ENCODE results near the gene TMEM260. TPM values are rescaled to one million over a fixed set of nuclear protein-coding genes. Genes with fewer than 3 reads are reported as not detected.

The TMEM260 gene
- total and polyA plus RNA-seq, 4 donors: 8.7 to 38.9 (median 14.8) TPM

- peaks cover 3 to 4% (median 4%) of the 10 kb centered on the region in 4 donors for H3K36me3 ChIP-seq (ENCODE audit: control insufficient read depth in 4 of 4, insufficient read depth in 4 of 4, low read length in 4 of 4)
- no peak for TF ChIP-seq CTCF (IDR thresholded peaks at IDR 0.05; ENCODE audit: control extremely low read depth, extremely low read depth)
- no peaks in the 10 kb centered on the region for H3K27me3 ChIP-seq (ENCODE audit: control insufficient read depth in 3 of 3, insufficient read depth in 3 of 3, low read length in 2 of 3)
- no peak for ATAC-seq (ENCODE audit: insufficient read depth, low FRiP score)
- peaks cover 0 to 6% (median 0%) of the 10 kb centered on the region in 5 donors for H3K4me1 ChIP-seq (ENCODE audit: control insufficient read depth in 5 of 5, insufficient read depth in 5 of 5, low read length in 5 of 5)
- H3K9ac ChIP-seq (ENCODE audit: insufficient read depth in 1 of 2, low read length in 2 of 2): no peak overlapping the region
- no peaks in the 10 kb centered on the region for H3K9me3 ChIP-seq (ENCODE audit: control insufficient read depth in 4 of 4, insufficient read depth in 3 of 4, low read length in 3 of 4)
- DNase-seq: no peak
- H3K4me3 ChIP-seq: no peak overlapping the region
- WGBS, 2 donors: 53 to 86% methylated on average over 5 of the region's 5 CpGs
- no peak overlapping the region for H3K27ac ChIP-seq (ENCODE audit: low read depth in 1 of 2, low read length in 1 of 2)
Observed at GRCh38 chr14:56592746-56593544, 13.3 kb downstream of the TMEM260 start.

GRCh38 chr14:56594428-56594827 is 14.8 kb downstream of the TMEM260 start:
- WGBS, 2 donors: 94 to 97% methylated on average over 1 of the region's 1 CpG
- Histone ChIP-seq H3K36me3 (ENCODE audit: control insufficient read depth in 4 of 4, insufficient read depth in 4 of 4, low read length in 4 of 4) (peaks cover 4 to 14% (median 6%) of the 10 kb centered on the region in 4 donors), H3K9me3 (ENCODE audit: control insufficient read depth in 4 of 4, insufficient read depth in 3 of 4, low read length in 3 of 4) (no peaks in the 10 kb centered on the region), H3K27me3 (ENCODE audit: control insufficient read depth in 3 of 3, insufficient read depth in 3 of 3, low read length in 2 of 3) (no peaks in the 10 kb centered on the region), H3K27ac (ENCODE audit: low read depth in 1 of 2, low read length in 1 of 2) (no peak overlapping the region), H3K4me3 (no peak overlapping the region), H3K9ac (ENCODE audit: insufficient read depth in 1 of 2, low read length in 2 of 2) (no peak overlapping the region), H3K4me1 (ENCODE audit: control insufficient read depth in 5 of 5, insufficient read depth in 5 of 5, low read length in 5 of 5) (peaks cover 0 to 6% (median 0%) of the 10 kb centered on the region in 5 donors)
- no peak for DNase-seq
- no peak for TF ChIP-seq CTCF (IDR thresholded peaks at IDR 0.05; ENCODE audit: control extremely low read depth, extremely low read depth)
- no peak for ATAC-seq (ENCODE audit: insufficient read depth, low FRiP score)

- no peak overlapping the region for H3K9ac ChIP-seq (ENCODE audit: insufficient read depth in 1 of 2, low read length in 2 of 2)
- H3K4me3 ChIP-seq: no peak overlapping the region
- no peak overlapping the region for H3K27ac ChIP-seq (ENCODE audit: low read depth in 1 of 2, low read length in 1 of 2)
- H3K27me3 ChIP-seq (ENCODE audit: control insufficient read depth in 3 of 3, insufficient read depth in 3 of 3, low read length in 2 of 3): no peaks in the 10 kb centered on the region
- H3K36me3 ChIP-seq (ENCODE audit: control insufficient read depth in 4 of 4, insufficient read depth in 4 of 4, low read length in 4 of 4): peaks cover 0 to 10% (median 5%) of the 10 kb centered on the region in 4 donors
- TF ChIP-seq CTCF (IDR thresholded peaks at IDR 0.05; ENCODE audit: control extremely low read depth, extremely low read depth): no peak
- WGBS, 2 donors: 97 to 99% methylated on average over 1 of the region's 1 CpG
- DNase-seq: no peak
- no peaks in the 10 kb centered on the region for H3K9me3 ChIP-seq (ENCODE audit: control insufficient read depth in 4 of 4, insufficient read depth in 3 of 4, low read length in 3 of 4)
- H3K4me1 ChIP-seq (ENCODE audit: control insufficient read depth in 5 of 5, insufficient read depth in 5 of 5, low read length in 5 of 5): peaks cover 0 to 1% (median 0%) of the 10 kb centered on the region in 5 donors
- no peak for ATAC-seq (ENCODE audit: insufficient read depth, low FRiP score)
Observed at GRCh38 chr14:56598519-56598918, 18.9 kb downstream of the TMEM260 start.

All from lung (tissue), 12 donors.